Measurements from ENCODE around the gene GPNMB.

The GPNMB gene

DNA sequence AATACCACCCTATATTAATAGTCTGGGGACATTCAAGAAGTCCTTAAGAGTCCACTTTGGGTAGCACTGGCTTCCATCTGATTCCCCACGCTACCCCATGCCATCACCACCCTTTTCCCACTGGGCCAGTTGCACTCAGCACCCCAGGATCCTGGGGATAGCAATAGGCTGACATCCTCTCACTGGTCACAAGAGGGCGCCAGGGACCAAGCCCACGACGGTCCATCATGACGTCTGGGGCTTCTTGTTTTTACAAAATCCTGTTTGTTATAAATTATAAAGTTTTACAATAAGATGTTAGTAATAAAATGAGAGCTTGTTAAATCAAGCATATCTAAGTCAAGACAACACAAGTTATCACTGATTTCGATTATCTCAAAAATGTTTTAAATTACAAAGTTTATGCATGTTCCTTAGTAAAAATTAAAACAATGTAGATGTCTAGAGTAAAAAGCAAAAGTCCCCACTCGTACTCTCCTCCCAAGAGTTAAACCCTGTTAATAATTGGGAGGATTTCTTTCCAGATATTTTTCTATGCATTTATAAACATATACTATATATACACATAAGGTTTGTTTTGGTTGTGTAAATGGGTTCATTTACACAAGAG is 15.4 kb downstream of the GPNMB start:
- Histone ChIP-seq H3K79me2 (ENCODE audit: insufficient read depth, low read length) (no peaks in the 10 kb centered on the region), H2AFZ (ENCODE audit: low read length) (no peak overlapping the region), H3K9me2 (ENCODE audit: low read depth, low read length) (no peaks in the 10 kb centered on the region), H4K20me1 (ENCODE audit: insufficient read depth, low read length) (no peaks in the 10 kb centered on the region), H3K4me2 (ENCODE audit: low read length) (no peak overlapping the region), H3K4me1 (ENCODE audit: insufficient read depth, low read length, severe bottlenecking) (peaks cover 5% of the 10 kb centered on the region), H3K36me3 (ENCODE audit: insufficient read depth, low read length) (no peaks in the 10 kb centered on the region; the same call in 1 of the 2 replicates), H3K27ac (ENCODE audit: low read depth, low read length, poor library complexity, severe bottlenecking) (no peak overlapping the region), H3K9me3 (ENCODE audit: low read length) (no peaks in the 10 kb centered on the region), H3K4me3 (ENCODE audit: low read depth, low read length, poor library complexity, severe bottlenecking) (no peak overlapping the region), H3F3A (ENCODE audit: insufficient read depth, low read length) (no peaks in the 10 kb centered on the region), H3K27me3 (ENCODE audit: insufficient read depth, low read length) (no peaks in the 10 kb centered on the region), H3K9ac (ENCODE audit: low read length) (no peak overlapping the region)
- no peak for TF ChIP-seq EZH2 (IDR thresholded peaks at IDR 0.05; ENCODE audit: borderline replicate concordance, low read length)
- TF ChIP-seq, protein P1, sequence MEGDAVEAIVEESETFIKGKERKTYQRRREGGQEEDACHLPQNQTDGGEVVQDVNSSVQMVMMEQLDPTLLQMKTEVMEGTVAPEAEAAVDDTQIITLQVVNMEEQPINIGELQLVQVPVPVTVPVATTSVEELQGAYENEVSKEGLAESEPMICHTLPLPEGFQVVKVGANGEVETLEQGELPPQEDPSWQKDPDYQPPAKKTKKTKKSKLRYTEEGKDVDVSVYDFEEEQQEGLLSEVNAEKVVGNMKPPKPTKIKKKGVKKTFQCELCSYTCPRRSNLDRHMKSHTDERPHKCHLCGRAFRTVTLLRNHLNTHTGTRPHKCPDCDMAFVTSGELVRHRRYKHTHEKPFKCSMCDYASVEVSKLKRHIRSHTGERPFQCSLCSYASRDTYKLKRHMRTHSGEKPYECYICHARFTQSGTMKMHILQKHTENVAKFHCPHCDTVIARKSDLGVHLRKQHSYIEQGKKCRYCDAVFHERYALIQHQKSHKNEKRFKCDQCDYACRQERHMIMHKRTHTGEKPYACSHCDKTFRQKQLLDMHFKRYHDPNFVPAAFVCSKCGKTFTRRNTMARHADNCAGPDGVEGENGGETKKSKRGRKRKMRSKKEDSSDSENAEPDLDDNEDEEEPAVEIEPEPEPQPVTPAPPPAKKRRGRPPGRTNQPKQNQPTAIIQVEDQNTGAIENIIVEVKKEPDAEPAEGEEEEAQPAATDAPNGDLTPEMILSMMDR (IDR thresholded peaks at IDR 0.05; ENCODE audit: low read length), result peak; percentile 99

GRCh38 chr7:23264916-23265458 is 18.4 kb downstream of the GPNMB start:
- Histone ChIP-seq H3K36me3 (ENCODE audit: insufficient read depth, low read length) (no peaks in the 10 kb centered on the region; the same call in 1 of the 2 replicates), H3K9me3 (ENCODE audit: low read length) (peaks cover 3% of the 10 kb centered on the region; the same call in 1 of the 2 replicates), H3K4me2 (ENCODE audit: low read length) (no peak overlapping the region), H3K4me3 (ENCODE audit: low read depth, low read length, poor library complexity, severe bottlenecking) (no peak overlapping the region), H2AFZ (ENCODE audit: low read length) (no peak overlapping the region), H3K9ac (ENCODE audit: low read length) (no peak overlapping the region), H3K4me1 (ENCODE audit: insufficient read depth, low read length, severe bottlenecking) (peaks cover 5% of the 10 kb centered on the region), H3K79me2 (ENCODE audit: insufficient read depth, low read length) (no peaks in the 10 kb centered on the region), H3K9me2 (ENCODE audit: low read depth, low read length) (no peaks in the 10 kb centered on the region), H3F3A (ENCODE audit: insufficient read depth, low read length) (no peaks in the 10 kb centered on the region), H4K20me1 (ENCODE audit: insufficient read depth, low read length) (no peaks in the 10 kb centered on the region), H3K27me3 (ENCODE audit: insufficient read depth, low read length) (no peaks in the 10 kb centered on the region), H3K27ac (ENCODE audit: low read depth, low read length, poor library complexity, severe bottlenecking) (no peak overlapping the region)
- no peak for TF ChIP-seq EZH2 (IDR thresholded peaks at IDR 0.05; ENCODE audit: borderline replicate concordance, low read length)
- TF ChIP-seq, protein P1 (IDR thresholded peaks at IDR 0.05; ENCODE audit: low read length), result no peak

DNA sequence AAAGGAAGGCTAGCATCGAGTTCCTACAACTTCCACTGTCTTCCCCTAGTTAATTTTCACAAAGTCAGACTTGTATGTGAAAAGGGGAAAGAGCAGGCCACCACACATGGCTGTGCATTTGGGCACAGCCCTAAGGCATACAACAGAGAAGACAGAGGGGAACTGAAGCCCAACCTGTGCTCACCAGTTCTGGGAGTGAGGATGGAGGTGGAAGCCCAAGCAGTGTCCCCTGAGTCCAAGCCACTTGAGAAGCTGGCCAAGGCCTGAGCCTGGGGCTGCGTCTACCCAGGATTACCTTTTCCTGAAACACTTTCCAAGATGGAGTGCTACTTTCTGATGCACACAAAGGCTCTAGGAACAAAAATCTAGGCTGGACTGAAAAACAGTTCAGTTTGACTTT is 20.3 kb downstream of the GPNMB start:
- no peak overlapping the region for H3K4me3 ChIP-seq (ENCODE audit: low read depth, low read length, poor library complexity, severe bottlenecking)
- no peak overlapping the region for H2AFZ ChIP-seq (ENCODE audit: low read length)
- H3K36me3 ChIP-seq (ENCODE audit: insufficient read depth, low read length), result no peaks in the 10 kb centered on the region; the same call in 1 of the 2 replicates
- H3K27me3 ChIP-seq (ENCODE audit: insufficient read depth, low read length), result no peaks in the 10 kb centered on the region
- peaks cover 5% of the 10 kb centered on the region for H3K4me1 ChIP-seq (ENCODE audit: insufficient read depth, low read length, severe bottlenecking)
- no peak overlapping the region for H3K27ac ChIP-seq (ENCODE audit: low read depth, low read length, poor library complexity, severe bottlenecking)
- peaks cover 3% of the 10 kb centered on the region; the same call in 1 of the 2 replicates for H3K9me3 ChIP-seq (ENCODE audit: low read length)
- H4K20me1 ChIP-seq (ENCODE audit: insufficient read depth, low read length), result no peaks in the 10 kb centered on the region
- TF ChIP-seq EZH2 (IDR thresholded peaks at IDR 0.05; ENCODE audit: borderline replicate concordance, low read length), result no peak
- TF ChIP-seq, protein P1 (IDR thresholded peaks at IDR 0.05; ENCODE audit: low read length), result no peak
- H3K9me2 ChIP-seq (ENCODE audit: low read depth, low read length), result no peaks in the 10 kb centered on the region
- no peaks in the 10 kb centered on the region for H3K79me2 ChIP-seq (ENCODE audit: insufficient read depth, low read length)
- no peak overlapping the region for H3K4me2 ChIP-seq (ENCODE audit: low read length)
- H3F3A ChIP-seq (ENCODE audit: insufficient read depth, low read length), result no peaks in the 10 kb centered on the region
- H3K9ac ChIP-seq (ENCODE audit: low read length), result no peak overlapping the region
